ENCODE measurements around the gene TAS2R42.

TAS2R42 gene

DNA sequence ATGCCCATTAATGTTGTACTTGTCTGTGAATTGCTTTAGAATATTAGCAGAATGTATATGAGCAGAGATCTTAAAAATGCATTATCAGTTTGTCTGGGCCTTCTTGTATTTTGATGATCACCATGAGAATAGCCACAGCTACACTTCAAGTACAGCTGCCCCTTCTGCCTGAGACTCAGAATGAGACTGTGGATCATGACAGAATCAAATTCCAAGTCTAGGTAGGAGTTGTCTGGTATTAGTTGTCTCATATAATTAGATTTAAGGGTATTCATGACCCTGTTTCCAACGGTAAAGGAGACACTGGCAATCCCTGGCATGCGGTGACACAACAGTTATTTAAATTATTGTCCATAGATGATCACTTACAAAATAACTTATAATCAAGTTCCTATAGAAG lies 34.0 kb downstream of the TAS2R42 start:
- in situ Hi-C loops (cut with MboI; ENCODE audit: low pct_unique_long_range_greater_than_20kb, low sequenced_read_pairs), result no loop called here
- no peak for DNase-seq

- no peak for DNase-seq
- in situ Hi-C loops (cut with MboI; ENCODE audit: low pct_unique_long_range_greater_than_20kb, low sequenced_read_pairs), result no loop called here
Measured at GRCh38 chr12:11150832-11151231, 35.9 kb downstream of the TAS2R42 start.

- in situ Hi-C loops (cut with MboI; ENCODE audit: low pct_unique_long_range_greater_than_20kb, low sequenced_read_pairs), result no loop called here
- DNase-seq, result no peak
Measured at GRCh38 chr12:11147420-11147819, 39.3 kb downstream of the TAS2R42 start.

- no peak for DNase-seq
- in situ Hi-C loops (cut with MboI; ENCODE audit: low pct_unique_long_range_greater_than_20kb, low sequenced_read_pairs), result no loop called here
Measured at GRCh38 chr12:11144297-11144696, 42.4 kb downstream of the TAS2R42 start.

GRCh38 chr12:11143352-11143751 lies 43.4 kb downstream of the TAS2R42 start:
- in situ Hi-C loops (cut with MboI; ENCODE audit: low pct_unique_long_range_greater_than_20kb, low sequenced_read_pairs), result no loop called here
- DNase-seq, result no peak

DNA sequence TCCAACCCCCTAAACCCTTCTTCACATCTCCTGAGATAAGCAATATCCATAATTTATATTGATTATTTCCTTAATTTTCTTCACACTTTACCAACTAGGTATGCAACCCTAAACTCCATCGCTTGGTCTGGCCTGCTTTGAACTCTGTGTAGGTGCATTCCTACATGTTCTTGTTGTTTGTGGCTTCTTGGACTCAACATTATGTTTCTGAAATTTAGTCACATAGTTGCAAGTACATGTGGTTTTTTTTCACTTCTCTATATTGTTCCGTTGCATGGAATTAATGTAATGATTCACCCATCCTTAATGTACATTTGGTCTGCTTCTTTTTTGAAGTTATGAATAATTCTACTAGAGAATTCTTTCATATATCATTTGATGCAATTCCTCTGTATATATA lies 50.7 kb downstream of the TAS2R42 start:
- in situ Hi-C loops (cut with MboI; ENCODE audit: low pct_unique_long_range_greater_than_20kb, low sequenced_read_pairs), result no loop called here
- DNase-seq, result no peak

Data from KBM-7 (cell line).